ENCODE data around the gene USP6NL. TPM values are rescaled to one million over a fixed set of nuclear protein-coding genes. Genes with fewer than 3 reads are reported as not detected.

USP6NL gene
- total RNA-seq, 1 experiment from 2014 or later = 21.4 TPM

DNA sequence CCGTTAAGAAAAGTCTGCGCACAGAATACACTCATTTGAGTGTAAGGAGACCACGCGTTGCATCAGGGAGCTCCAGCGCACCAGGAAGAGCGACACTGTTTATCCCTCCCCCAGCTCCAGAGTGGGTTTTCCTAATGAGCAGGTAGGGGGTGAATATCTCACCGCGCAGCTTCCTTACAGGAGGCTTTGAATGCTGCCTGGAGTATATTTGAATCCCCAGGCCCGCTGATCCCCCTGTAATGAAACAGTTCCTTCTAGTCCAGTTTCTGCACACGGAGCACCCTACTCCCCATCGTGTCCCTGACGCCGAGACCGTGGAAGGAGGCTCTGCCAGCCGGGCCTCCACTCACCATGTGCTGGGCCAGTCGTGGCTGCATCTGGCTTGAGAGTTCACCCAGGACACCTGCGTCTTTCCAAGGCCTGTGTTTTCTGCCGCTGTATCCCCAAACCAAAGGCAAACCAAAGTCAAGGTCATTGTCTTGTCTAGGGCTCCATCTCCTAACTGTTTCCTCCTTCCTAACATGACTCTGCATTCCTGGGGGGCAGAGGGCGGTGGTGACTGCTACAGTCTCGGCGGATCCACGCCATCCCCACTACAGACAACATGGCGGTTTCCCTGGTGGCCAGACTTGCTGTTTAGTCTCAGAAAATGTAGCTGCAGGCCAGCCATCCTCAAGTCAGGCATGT is 167.8 kb downstream of the USP6NL start (continued):
- TF ChIP-seq MYBL2 (CRISPR knock-in tag; IDR thresholded peaks at IDR 0.05) (no peak), CREB1 (CRISPR knock-in tag; IDR thresholded peaks at IDR 0.05) (no peak)
- TF ChIP-seq, protein P1, sequence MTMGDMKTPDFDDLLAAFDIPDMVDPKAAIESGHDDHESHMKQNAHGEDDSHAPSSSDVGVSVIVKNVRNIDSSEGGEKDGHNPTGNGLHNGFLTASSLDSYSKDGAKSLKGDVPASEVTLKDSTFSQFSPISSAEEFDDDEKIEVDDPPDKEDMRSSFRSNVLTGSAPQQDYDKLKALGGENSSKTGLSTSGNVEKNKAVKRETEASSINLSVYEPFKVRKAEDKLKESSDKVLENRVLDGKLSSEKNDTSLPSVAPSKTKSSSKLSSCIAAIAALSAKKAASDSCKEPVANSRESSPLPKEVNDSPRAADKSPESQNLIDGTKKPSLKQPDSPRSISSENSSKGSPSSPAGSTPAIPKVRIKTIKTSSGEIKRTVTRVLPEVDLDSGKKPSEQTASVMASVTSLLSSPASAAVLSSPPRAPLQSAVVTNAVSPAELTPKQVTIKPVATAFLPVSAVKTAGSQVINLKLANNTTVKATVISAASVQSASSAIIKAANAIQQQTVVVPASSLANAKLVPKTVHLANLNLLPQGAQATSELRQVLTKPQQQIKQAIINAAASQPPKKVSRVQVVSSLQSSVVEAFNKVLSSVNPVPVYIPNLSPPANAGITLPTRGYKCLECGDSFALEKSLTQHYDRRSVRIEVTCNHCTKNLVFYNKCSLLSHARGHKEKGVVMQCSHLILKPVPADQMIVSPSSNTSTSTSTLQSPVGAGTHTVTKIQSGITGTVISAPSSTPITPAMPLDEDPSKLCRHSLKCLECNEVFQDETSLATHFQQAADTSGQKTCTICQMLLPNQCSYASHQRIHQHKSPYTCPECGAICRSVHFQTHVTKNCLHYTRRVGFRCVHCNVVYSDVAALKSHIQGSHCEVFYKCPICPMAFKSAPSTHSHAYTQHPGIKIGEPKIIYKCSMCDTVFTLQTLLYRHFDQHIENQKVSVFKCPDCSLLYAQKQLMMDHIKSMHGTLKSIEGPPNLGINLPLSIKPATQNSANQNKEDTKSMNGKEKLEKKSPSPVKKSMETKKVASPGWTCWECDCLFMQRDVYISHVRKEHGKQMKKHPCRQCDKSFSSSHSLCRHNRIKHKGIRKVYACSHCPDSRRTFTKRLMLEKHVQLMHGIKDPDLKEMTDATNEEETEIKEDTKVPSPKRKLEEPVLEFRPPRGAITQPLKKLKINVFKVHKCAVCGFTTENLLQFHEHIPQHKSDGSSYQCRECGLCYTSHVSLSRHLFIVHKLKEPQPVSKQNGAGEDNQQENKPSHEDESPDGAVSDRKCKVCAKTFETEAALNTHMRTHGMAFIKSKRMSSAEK (CRISPR knock-in tag; IDR thresholded peaks at IDR 0.05; ENCODE audit: borderline replicate concordance) = no peak

DNA sequence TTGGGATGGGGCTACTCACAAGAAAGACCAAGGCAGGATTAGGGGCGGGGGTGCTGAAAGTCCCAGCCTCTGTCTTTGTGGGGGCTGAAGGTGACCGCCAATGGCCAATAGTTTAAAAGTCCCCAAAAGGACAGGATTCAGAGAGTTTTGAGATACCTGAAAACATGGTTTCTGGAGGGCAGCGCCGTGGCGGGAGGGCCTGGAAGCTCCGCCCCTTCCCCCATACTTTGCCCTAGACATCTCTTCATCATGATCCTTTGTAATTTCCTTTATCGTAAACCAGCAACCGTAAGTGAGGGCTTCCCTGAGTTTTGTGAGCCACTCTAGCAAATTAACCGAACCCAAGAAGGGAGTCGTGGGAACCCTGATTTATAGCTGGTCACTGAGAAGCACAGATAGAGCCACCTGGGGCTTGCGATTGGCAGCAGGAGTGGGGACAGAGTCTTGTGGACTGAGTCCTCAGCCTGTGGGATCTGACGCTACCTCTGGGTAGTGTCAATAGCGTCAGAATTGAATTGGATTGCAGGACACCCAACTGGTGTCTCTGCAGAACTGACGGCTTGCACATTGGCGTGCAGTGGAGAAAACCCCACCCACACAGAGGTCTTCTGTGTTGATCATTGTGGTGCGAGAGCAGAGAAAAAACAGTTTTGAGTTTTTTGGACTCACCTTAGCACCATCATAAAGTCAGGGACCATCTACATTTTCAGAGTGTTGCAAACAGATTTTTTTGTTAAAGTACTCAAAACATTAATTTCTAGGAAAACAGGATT is 169.3 kb downstream of the USP6NL start:
- Mint-ChIP-seq H3K9me3 (no peaks in the 10 kb centered on the region), H3K27me3 (ENCODE audit: low read depth) (peaks cover 5% of the 10 kb centered on the region; the same call in 1 of the 2 replicates), H3K4me3 (no peak overlapping the region), H3K27ac (no peak overlapping the region), H3K4me1 (peaks cover 52% of the 10 kb centered on the region), H3K36me3 (no peaks in the 10 kb centered on the region)
- ATAC-seq (no peak), DNase-seq (ENCODE audit: low spot score) (no peak)
- ChIA-PET CTCF (no interaction called here), POLR2A (no interaction called here)
- TF ChIP-seq ESRRA (CRISPR knock-in tag; IDR thresholded peaks at IDR 0.05; ENCODE audit: borderline replicate concordance) = no peak
- no peak for TF ChIP-seq ZNF121 (CRISPR knock-in tag; IDR thresholded peaks at IDR 0.05)
- TF ChIP-seq FOXJ3 (CRISPR knock-in tag; IDR thresholded peaks at IDR 0.05; ENCODE audit: borderline replicate concordance) = no peak
- TF ChIP-seq, protein P2, sequence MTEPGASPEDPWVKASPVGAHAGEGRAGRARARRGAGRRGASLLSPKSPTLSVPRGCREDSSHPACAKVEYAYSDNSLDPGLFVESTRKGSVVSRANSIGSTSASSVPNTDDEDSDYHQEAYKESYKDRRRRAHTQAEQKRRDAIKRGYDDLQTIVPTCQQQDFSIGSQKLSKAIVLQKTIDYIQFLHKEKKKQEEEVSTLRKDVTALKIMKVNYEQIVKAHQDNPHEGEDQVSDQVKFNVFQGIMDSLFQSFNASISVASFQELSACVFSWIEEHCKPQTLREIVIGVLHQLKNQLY (CRISPR knock-in tag; IDR thresholded peaks at IDR 0.05) = no peak
- TF ChIP-seq JAZF1 (CRISPR knock-in tag; IDR thresholded peaks at IDR 0.05) = no peak
- no peak for TF ChIP-seq PRRX2 (CRISPR knock-in tag; IDR thresholded peaks at IDR 0.05)
- no peak for TF ChIP-seq TEAD4 (CRISPR knock-in tag; IDR thresholded peaks at IDR 0.05)
- TF ChIP-seq, protein P3, sequence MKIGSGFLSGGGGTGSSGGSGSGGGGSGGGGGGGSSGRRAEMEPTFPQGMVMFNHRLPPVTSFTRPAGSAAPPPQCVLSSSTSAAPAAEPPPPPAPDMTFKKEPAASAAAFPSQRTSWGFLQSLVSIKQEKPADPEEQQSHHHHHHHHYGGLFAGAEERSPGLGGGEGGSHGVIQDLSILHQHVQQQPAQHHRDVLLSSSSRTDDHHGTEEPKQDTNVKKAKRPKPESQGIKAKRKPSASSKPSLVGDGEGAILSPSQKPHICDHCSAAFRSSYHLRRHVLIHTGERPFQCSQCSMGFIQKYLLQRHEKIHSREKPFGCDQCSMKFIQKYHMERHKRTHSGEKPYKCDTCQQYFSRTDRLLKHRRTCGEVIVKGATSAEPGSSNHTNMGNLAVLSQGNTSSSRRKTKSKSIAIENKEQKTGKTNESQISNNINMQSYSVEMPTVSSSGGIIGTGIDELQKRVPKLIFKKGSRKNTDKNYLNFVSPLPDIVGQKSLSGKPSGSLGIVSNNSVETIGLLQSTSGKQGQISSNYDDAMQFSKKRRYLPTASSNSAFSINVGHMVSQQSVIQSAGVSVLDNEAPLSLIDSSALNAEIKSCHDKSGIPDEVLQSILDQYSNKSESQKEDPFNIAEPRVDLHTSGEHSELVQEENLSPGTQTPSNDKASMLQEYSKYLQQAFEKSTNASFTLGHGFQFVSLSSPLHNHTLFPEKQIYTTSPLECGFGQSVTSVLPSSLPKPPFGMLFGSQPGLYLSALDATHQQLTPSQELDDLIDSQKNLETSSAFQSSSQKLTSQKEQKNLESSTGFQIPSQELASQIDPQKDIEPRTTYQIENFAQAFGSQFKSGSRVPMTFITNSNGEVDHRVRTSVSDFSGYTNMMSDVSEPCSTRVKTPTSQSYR (CRISPR knock-in tag; IDR thresholded peaks at IDR 0.05) = no peak
- no peak for TF ChIP-seq CREM (CRISPR knock-in tag; IDR thresholded peaks at IDR 0.05)
- TF ChIP-seq, protein P4, sequence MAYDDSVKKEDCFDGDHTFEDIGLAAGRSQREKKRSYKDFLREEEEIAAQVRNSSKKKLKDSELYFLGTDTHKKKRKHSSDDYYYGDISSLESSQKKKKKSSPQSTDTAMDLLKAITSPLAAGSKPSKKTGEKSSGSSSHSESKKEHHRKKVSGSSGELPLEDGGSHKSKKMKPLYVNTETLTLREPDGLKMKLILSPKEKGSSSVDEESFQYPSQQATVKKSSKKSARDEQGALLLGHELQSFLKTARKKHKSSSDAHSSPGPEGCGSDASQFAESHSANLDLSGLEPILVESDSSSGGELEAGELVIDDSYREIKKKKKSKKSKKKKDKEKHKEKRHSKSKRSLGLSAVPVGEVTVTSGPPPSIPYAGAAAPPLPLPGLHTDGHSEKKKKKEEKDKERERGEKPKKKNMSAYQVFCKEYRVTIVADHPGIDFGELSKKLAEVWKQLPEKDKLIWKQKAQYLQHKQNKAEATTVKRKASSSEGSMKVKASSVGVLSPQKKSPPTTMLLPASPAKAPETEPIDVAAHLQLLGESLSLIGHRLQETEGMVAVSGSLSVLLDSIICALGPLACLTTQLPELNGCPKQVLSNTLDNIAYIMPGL (CRISPR knock-in tag; IDR thresholded peaks at IDR 0.05) = no peak
- TF ChIP-seq TP53 (CRISPR knock-in tag; IDR thresholded peaks at IDR 0.05) = no peak
- TF ChIP-seq SMAD4 (CRISPR knock-in tag; IDR thresholded peaks at IDR 0.05) = no peak
- TF ChIP-seq, protein P5, sequence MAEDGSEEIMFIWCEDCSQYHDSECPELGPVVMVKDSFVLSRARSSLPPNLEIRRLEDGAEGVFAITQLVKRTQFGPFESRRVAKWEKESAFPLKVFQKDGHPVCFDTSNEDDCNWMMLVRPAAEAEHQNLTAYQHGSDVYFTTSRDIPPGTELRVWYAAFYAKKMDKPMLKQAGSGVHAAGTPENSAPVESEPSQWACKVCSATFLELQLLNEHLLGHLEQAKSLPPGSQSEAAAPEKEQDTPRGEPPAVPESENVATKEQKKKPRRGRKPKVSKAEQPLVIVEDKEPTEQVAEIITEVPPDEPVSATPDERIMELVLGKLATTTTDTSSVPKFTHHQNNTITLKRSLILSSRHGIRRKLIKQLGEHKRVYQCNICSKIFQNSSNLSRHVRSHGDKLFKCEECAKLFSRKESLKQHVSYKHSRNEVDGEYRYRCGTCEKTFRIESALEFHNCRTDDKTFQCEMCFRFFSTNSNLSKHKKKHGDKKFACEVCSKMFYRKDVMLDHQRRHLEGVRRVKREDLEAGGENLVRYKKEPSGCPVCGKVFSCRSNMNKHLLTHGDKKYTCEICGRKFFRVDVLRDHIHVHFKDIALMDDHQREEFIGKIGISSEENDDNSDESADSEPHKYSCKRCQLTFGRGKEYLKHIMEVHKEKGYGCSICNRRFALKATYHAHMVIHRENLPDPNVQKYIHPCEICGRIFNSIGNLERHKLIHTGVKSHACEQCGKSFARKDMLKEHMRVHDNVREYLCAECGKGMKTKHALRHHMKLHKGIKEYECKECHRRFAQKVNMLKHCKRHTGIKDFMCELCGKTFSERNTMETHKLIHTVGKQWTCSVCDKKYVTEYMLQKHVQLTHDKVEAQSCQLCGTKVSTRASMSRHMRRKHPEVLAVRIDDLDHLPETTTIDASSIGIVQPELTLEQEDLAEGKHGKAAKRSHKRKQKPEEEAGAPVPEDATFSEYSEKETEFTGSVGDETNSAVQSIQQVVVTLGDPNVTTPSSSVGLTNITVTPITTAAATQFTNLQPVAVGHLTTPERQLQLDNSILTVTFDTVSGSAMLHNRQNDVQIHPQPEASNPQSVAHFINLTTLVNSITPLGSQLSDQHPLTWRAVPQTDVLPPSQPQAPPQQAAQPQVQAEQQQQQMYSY (CRISPR knock-in tag; IDR thresholded peaks at IDR 0.05) = no peak
- TF ChIP-seq, protein P6, sequence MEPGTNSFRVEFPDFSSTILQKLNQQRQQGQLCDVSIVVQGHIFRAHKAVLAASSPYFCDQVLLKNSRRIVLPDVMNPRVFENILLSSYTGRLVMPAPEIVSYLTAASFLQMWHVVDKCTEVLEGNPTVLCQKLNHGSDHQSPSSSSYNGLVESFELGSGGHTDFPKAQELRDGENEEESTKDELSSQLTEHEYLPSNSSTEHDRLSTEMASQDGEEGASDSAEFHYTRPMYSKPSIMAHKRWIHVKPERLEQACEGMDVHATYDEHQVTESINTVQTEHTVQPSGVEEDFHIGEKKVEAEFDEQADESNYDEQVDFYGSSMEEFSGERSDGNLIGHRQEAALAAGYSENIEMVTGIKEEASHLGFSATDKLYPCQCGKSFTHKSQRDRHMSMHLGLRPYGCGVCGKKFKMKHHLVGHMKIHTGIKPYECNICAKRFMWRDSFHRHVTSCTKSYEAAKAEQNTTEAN (CRISPR knock-in tag; IDR thresholded peaks at IDR 0.05) = no peak
- TF ChIP-seq NR3C1 (CRISPR knock-in tag; conservative IDR thresholded peaks at IDR 0.05; ENCODE audit: low read depth) = no peak
- TF ChIP-seq CBFB (CRISPR knock-in tag; IDR thresholded peaks at IDR 0.05; ENCODE audit: low read depth) = no peak
- no peak for TF ChIP-seq CREB1 (CRISPR knock-in tag; IDR thresholded peaks at IDR 0.05)
